ENCODE data around the gene ASIC1. TPM values are rescaled to one million over a fixed set of nuclear protein-coding genes. Genes with fewer than 3 reads are reported as not detected.

ASIC1 gene
- total and polyA plus RNA-seq, 2 of the 13 experiments (the other 11 are each of a cell fraction or from before 2014, with no cell fraction given): 0.44 to 1.5 TPM

DNA sequence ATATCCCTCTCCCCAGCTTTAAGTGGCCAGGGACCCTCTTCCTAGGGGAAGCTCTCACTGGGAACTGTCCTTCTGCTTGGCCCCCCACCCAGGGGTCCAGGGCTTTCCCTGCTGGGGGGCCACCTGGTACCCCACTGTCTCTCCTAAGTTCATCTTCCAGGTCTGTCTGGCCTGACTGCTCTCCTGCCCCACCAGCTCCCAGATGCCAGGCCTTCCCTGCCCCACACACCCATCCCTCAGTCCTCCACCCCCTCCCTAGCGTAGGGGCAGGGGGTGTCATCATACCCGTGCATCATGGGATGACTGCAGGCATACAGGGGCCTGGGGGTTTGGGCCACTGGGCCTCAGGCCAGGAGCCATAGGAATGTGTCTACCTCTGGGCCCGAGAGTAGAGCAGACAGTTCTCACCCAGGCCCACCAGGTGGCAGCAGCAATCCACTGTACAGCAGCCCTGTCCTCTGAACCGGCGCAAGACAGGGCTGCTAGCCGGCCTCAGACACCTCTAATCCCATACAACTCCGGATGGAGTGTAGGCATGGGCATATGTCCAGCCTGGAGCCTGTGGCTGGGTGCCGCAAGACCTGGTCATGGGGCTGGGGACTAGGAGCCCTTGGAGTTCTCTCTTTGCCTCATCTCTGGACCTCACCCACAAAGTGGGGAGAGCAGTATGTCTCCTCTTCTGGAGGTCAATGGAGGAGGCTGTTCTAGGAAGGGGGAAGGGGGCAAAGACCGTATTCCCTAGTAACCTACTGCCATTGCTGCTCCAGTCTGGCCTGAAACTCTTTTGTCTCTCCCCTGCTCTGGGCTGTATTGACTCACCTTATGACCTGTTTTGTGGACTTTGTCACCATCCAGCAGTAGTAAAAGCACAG, 17.8 kb downstream of the ASIC1 start:
- peak overlapping the region; percentile 61 for H3K27ac ChIP-seq (ENCODE audit: extremely low read length, insufficient read depth, low read length)
- H3K79me2 ChIP-seq (ENCODE audit: insufficient read depth, low read length): no peaks in the 10 kb centered on the region
- CTCF ChIA-PET (ENCODE audit: low intra/inter-chr PET ratio, low total read pairs): interaction anchor here (0.7 to 2.5 kb wide), 8 partner anchors 13 to 240 kb away, joined by 3 to 25 read pairs (median 4); partner anchors contain the start of gene COX14
- peaks cover 1 to 7% of the 10 kb centered on the region in 2 experiments; a peak in 3 of 5 replicates for H3K27me3 ChIP-seq (ENCODE audit: control insufficient read depth in 1 of 2, insufficient read depth in 2 of 2, low read length in 2 of 2)
- BruUV-seq (replicated peaks): no TSS peak
- peak overlapping the region; percentile 15 to 63 (median 38); a peak in 5 of 6 replicates for H3K4me3 ChIP-seq (replicated peaks in 1 of 3; ENCODE audit: insufficient read depth in 1 of 3, low read depth in 2 of 3, low read length in 3 of 3)
- no peaks in the 10 kb centered on the region for H4K20me1 ChIP-seq (ENCODE audit: insufficient read depth, low read length)
- ATAC-seq (peak; percentile 93), FAIRE-seq (peak; percentile 91), DNase-seq (ENCODE audit: low spot score) (peak; percentile 82)
- peak overlapping the region; percentile 89 for H2AFZ ChIP-seq (ENCODE audit: low read length)
- POLR2A ChIA-PET: interaction anchor here (1.4 to 3.5 kb wide), 3 partner anchors 8 to 37 kb away, joined by 4 to 21 read pairs (median 13); partner anchors contain the start of genes COX14 and SMARCD1
- no peaks in the 10 kb centered on the region for H3K36me3 ChIP-seq (replicated peaks in 1 of 2; ENCODE audit: control insufficient read depth in 1 of 2, insufficient read depth in 2 of 2, low read length in 2 of 2)
- H3K4me1 ChIP-seq (ENCODE audit: insufficient read depth, low read length): peaks cover 48% of the 10 kb centered on the region
- intact Hi-C loops (cut with micrococcal nuclease; ENCODE audit: unreplicated experiment) (loop anchor here (1.0 to 2.0 kb wide), 4 partner anchors 35 to 100 kb away; partner anchors contain the start of gene CERS5), in situ Hi-C loops (cut with HindIII; ENCODE audit: extremely low pct_ligation_motif_present, low pct_unique_long_range_greater_than_20kb) (loop anchor here (5.0 kb wide), 1 partner anchor 102 kb away; no protein-coding TSS in a partner anchor)
- H3K4me2 ChIP-seq (ENCODE audit: low read depth, low read length): peak overlapping the region; percentile 96
- H3K9ac ChIP-seq (ENCODE audit: insufficient read depth, low read depth, low read length): peak overlapping the region; percentile 53
- H3K9me3 ChIP-seq (ENCODE audit: low read length): no peaks in the 10 kb centered on the region
- WGBS (ENCODE audit: low lambda C conversion rate): 0% methylated on average over 3 of the region's 9 CpGs
- TF ChIP-seq POGZ (CRISPR knock-in tag; IDR thresholded peaks at IDR 0.05) (no peak), SALL1 (CRISPR knock-in tag; IDR thresholded peaks at IDR 0.05) (peak; percentile 69), NR2F6 (IDR thresholded peaks at IDR 0.05) (peak; percentile 85), NR2F6 (CRISPR knock-in tag; IDR thresholded peaks at IDR 0.05) (no peak; the same call in none of the 2 replicates), ZNF205 (CRISPR knock-in tag; IDR thresholded peaks at IDR 0.05) (peak; percentile 25; the same call in 1 of the 2 replicates), HOXA3 (CRISPR knock-in tag; IDR thresholded peaks at IDR 0.05) (peak; percentile 48; the same call in 1 of the 2 replicates), NFRKB (IDR thresholded peaks at IDR 0.05) (no peak), ZKSCAN1 (IDR thresholded peaks at IDR 0.05; ENCODE audit: low read length) (no peak), ZNF232 (CRISPR knock-in tag; IDR thresholded peaks at IDR 0.05; ENCODE audit: borderline replicate concordance) (peak; percentile 24; the same call in 1 of the 2 replicates), SMAD1 (CRISPR knock-in tag; IDR thresholded peaks at IDR 0.05; ENCODE audit: borderline replicate concordance, low read depth) (peak; percentile 44; the same call in 1 of the 2 replicates), KLF12 (CRISPR knock-in tag; IDR thresholded peaks at IDR 0.05; ENCODE audit: borderline replicate concordance) (0 out of 2 replicates have a peak, but pooled peaks have one; percentile 45), ZNF788 (CRISPR knock-in tag; IDR thresholded peaks at IDR 0.05; ENCODE audit: borderline replicate concordance) (peak; percentile 63; the same call in 1 of the 2 replicates), TBL1XR1 (IDR thresholded peaks at IDR 0.05; ENCODE audit: borderline replicate concordance, low read length, partially characterized antibody) (peak; percentile 9), AHR (CRISPR knock-in tag; IDR thresholded peaks at IDR 0.05) (0 out of 2 replicates have a peak, but pooled peaks have one; percentile 22), NR2C2 (CRISPR knock-in tag; IDR thresholded peaks at IDR 0.05; ENCODE audit: borderline replicate concordance) (peak; percentile 41; the same call in 1 of the 2 replicates), FOSL2 (CRISPR knock-in tag; IDR thresholded peaks at IDR 0.05) (no peak; the same call in 1 of the 2 replicates)
- TF ChIP-seq, protein P1, sequence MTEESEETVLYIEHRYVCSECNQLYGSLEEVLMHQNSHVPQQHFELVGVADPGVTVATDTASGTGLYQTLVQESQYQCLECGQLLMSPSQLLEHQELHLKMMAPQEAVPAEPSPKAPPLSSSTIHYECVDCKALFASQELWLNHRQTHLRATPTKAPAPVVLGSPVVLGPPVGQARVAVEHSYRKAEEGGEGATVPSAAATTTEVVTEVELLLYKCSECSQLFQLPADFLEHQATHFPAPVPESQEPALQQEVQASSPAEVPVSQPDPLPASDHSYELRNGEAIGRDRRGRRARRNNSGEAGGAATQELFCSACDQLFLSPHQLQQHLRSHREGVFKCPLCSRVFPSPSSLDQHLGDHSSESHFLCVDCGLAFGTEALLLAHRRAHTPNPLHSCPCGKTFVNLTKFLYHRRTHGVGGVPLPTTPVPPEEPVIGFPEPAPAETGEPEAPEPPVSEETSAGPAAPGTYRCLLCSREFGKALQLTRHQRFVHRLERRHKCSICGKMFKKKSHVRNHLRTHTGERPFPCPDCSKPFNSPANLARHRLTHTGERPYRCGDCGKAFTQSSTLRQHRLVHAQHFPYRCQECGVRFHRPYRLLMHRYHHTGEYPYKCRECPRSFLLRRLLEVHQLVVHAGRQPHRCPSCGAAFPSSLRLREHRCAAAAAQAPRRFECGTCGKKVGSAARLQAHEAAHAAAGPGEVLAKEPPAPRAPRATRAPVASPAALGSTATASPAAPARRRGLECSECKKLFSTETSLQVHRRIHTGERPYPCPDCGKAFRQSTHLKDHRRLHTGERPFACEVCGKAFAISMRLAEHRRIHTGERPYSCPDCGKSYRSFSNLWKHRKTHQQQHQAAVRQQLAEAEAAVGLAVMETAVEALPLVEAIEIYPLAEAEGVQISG (CRISPR knock-in tag; IDR thresholded peaks at IDR 0.05): peak; percentile 92
- TF ChIP-seq, protein P2, sequence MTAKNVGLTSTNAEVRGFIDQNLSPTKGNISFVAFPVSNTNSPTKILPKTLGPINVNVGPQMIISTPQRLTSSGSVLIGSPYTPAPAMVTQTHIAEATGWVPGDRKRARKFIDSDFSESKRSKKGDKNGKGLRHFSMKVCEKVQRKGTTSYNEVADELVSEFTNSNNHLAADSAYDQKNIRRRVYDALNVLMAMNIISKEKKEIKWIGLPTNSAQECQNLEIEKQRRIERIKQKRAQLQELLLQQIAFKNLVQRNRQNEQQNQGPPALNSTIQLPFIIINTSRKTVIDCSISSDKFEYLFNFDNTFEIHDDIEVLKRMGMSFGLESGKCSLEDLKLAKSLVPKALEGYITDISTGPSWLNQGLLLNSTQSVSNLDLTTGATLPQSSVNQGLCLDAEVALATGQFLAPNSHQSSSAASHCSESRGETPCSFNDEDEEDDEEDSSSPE (CRISPR knock-in tag; IDR thresholded peaks at IDR 0.05): 0 out of 2 replicates have a peak, but pooled peaks have one; percentile 19
- TF ChIP-seq, protein P3, sequence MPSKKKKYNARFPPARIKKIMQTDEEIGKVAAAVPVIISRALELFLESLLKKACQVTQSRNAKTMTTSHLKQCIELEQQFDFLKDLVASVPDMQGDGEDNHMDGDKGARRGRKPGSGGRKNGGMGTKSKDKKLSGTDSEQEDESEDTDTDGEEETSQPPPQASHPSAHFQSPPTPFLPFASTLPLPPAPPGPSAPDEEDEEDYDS (CRISPR knock-in tag; IDR thresholded peaks at IDR 0.05): peak; percentile 50; the same call in 1 of the 2 replicates

All from HepG2 (cell line).